ENCODE data around the gene PPME1. TPM values are rescaled to one million over a fixed set of nuclear protein-coding genes. Genes with fewer than 3 reads are reported as not detected.
"Not testable (repeated sequence)": the region's sequence is repeated elsewhere in the genome, so short reads cannot be mapped to it uniquely, and the experiment has no call there.

Gene PPME1, protein sequence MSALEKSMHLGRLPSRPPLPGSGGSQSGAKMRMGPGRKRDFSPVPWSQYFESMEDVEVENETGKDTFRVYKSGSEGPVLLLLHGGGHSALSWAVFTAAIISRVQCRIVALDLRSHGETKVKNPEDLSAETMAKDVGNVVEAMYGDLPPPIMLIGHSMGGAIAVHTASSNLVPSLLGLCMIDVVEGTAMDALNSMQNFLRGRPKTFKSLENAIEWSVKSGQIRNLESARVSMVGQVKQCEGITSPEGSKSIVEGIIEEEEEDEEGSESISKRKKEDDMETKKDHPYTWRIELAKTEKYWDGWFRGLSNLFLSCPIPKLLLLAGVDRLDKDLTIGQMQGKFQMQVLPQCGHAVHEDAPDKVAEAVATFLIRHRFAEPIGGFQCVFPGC
- polyA plus RNA-seq: 10 to 100 TPM; 13.3 to 21.7 (median 18.8) TPM

DNA sequence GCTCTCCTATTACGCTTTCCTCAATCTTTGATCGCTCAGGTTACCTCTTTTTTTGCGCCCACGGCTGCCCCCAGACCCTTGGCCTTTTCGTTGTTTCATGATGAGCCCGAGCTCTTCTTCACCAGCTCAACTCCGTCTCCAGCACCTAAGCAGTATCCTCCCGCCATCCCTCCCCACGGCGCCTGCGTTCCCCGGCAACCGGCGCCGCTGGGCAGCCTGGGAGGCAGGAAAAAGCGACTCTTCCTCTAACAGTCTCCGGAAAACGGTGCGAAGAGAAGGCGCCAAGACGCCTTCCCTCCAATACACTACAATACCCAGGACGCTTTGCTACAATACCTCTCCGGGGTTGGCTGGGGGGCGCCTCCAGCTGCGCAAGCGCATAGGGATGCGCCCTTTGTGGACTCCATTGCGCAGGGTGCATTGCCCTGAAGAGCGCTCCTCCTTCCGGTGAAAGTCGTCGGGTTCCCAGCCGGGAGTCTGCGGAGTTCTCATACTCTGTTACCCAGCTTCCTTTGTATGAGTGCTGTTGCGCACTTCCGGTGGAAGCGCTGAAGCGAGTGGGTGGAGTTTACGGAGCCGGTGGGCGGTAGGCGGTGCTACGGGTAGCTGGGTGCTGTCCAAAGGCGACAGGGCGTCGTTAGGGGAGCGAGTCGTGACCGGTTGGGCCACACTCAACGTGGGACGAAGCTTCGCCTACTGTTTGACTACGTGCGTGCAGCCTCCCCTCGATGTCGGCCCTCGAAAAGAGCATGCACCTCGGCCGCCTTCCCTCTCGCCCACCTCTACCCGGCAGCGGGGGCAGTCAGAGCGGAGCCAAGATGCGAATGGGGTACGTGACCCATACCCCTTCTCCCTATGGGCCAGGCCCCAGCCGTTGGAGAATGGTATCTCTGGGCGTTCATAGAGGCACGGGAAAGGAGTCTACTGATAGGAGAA, at the start of gene PPME1, which contains the start of gene C2CD3:
Gene PPME1 (plus strand): TSS at position 596 of the 936 bp plus-strand sequence. CDS start 133 bp downstream, at position 729.
Gene C2CD3 (minus strand): TSS at position 309 of the 936 bp plus-strand sequence. CDS start 210 bp downstream, at position 99.
- no peak within 1 kb of the TSS for H3K27ac ChIP-seq (ENCODE audit: low read depth, low read length)
- 0% methylated on average over 68 of the region's 68 CpGs for WGBS, 3 donors

DNA sequence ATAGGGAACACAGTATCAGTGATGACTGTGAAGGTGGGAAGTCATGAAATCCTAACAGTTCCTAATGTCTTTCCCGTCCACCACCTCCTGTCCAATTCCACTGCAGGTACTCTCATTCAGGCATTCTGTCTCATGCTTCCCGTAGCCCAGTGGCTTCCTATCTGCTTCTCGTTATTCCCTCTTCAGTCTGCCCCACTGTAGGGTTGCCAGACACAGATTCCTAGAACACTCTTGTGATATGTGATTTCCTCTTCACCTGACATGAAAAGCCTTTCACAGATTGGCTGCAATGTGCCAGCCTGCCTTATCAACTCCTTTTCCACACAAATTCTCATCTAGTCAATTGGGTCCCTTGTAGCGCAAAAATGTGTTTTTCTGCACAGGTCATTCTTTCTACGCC, 49.3 kb upstream of the PPME1 start:
- 94 to 95% (median 95%) methylated on average over 5 of the region's 5 CpGs for WGBS, 3 donors
- no peak overlapping the region for H3K27ac ChIP-seq (ENCODE audit: low read depth, low read length)

DNA sequence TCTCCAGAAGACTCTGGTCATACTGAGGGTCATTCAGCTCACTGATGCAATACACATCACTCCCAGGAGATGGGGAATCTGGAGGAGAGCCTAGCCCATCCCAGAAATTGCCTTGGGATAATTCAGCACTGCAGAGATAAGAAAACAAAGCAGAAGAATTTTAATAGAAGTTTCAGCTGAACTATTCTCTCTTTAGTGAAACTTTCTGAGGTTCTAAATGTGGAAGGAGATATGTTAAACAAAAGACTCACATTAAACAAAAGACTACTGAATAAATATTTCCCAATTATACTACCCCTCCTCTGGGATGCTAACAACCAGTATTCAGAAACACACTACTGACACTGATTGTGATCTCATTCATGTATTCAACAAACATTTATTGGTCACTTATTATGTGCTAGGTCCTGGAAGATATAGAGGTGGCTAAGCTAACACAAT, 48.1 kb upstream of the PPME1 start:
- H3K27ac ChIP-seq (ENCODE audit: low read depth, low read length): no peak overlapping the region

DNA sequence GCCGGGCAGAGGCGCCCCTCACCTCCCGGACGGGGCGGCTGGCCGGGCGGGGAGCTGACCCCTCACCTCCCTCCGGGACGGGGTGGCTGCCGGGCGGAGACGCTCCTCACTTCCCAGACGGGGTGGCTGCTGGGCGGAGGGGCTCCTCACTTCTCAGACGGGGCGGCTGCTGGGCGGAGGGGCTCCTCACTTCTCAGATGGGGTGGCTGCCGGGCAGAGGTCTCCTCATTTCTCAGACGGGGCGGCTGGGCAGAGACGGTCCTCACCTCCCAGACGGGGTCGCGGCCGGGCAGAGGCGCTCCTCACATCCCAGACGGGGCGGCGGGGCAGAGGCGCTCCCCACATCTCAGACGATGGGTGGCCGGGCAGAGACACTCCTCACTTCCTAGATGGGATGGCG, 42.0 kb upstream of the PPME1 start:
- 97 to 100% (median 98%) methylated on average over 11 to 25 of the region's 33 CpGs for WGBS, 3 donors
- not testable (repeated sequence) for H3K27ac ChIP-seq (ENCODE audit: low read depth, low read length)

DNA sequence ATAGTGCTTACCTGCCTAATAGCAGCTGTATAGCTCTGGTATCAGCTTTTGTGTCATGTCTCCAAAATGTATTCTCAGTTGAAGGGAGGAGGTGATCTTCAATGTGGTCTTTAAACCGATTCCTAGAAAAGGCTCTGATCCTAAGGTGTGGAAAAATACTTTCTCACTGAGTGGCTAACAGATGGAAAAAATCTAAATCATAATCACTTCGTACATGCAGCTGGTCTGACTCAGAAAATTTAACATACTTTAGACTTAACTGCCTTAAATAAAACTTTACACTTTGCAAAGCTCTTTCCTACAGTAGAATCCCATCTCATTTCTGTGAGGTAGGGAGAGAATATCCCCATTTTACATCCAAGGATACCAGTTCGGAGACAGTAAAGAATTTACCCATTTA, 38.3 kb upstream of the PPME1 start:
- no peak overlapping the region for H3K27ac ChIP-seq (ENCODE audit: low read depth, low read length)
- 94% methylated on average over 3 of the region's 3 CpGs for WGBS, 3 donors

DNA sequence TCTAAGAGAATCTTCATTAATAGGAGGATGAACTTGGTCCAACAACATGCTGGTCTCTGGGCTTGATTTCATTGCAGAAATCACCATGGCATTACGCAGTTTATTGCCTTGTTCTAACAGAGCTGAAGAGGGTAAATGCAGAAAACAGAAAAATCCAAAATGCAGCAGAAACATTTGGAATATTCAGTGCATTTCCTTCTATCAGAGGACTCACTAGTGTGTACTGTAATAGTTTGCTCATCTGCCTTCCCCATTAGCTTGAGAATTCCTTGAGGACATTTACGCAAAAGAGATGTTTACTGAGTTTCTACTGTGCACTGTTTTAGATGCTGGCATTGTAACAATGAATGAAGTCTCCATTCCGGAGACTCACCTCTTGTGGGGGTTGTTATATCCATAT, 37.7 kb upstream of the PPME1 start:
- WGBS, 3 donors: 95 to 97% (median 97%) methylated on average over 3 of the region's 3 CpGs

DNA sequence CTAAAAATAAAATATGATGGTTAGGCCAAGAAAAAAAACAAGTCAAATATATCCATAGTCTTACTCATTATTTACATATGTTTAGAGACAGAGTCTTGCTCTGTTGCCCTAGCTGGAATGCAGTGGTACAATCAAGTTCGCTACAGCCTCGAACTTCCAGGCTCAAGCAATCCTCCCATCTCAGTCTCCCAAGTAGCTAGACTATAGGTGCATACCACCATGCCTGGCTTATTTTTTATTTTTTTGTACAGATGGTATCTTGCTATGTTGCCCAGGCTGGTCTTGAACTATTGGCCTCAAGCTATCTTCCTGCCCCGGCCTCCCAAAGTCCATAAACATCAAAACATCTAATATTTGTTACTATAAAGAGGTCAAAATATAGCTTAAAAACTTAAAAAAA, 36.4 kb upstream of the PPME1 start:
- 96 to 99% (median 99%) methylated on average over 3 of the region's 3 CpGs for WGBS, 3 donors
- H3K27ac ChIP-seq (ENCODE audit: low read depth, low read length): no peak overlapping the region

More for the DNA sequence above, 37.7 kb upstream of the PPME1 start:
- H3K27ac ChIP-seq (ENCODE audit: low read depth, low read length): no peak overlapping the region

DNA sequence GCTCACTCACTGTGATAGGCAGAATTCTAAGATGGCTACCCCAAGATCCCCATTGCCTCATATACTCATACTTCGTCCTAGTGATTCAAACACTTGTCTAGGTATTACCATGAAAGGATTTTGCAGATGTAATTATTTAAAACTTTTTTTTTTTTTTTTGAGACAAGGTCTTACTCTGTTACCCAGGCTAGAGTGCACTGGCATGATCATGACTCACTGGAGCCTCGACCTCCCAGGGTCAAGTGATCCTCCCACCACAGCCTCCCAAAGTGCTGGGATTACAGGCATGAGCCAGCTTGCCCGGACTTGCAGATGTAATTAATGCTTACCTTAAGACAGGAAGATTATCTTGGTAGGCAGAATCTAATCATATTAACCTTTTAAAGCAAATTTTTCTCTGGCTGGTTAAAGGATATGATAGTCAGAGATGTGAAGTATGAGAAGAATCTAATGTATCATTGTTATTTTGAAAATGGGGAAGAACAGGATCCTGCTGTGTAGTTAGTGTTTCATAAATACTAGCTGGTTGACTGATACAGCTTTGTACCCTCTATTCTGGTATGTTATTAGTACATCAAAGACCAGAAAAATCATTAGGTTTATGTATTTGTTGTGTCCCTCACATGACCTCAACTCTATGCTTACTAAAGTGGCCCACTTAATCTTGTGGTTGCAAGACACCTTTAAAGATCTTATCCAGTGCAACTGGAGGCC, 35.8 kb upstream of the PPME1 start:
- H3K27ac ChIP-seq (ENCODE audit: low read depth, low read length): no peak overlapping the region
- 88 to 91% (median 90%) methylated on average over 3 of the region's 3 CpGs for WGBS, 3 donors

DNA sequence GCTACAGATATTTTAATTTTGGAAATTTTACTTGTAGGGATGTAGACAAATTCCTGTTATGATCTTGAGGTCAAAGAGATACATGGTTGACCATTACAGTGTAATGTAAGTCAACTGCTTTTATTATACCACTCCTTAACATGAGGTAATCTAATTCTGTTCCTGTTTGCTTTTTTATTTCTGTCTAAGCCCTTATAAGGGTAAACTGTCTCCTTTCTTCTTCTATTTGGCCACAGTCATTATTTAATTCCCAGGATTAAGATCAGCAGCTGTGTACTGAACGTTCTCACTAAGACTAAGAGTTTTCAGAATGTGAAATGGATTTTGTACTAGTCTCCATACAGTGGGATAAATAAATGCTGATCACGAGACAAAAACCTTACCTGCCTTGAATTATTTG, 33.1 kb upstream of the PPME1 start:
- H3K27ac ChIP-seq (ENCODE audit: low read depth, low read length): no peak overlapping the region
- WGBS, 3 donors: 74 to 84% (median 75%) methylated on average over 2 of the region's 2 CpGs

DNA sequence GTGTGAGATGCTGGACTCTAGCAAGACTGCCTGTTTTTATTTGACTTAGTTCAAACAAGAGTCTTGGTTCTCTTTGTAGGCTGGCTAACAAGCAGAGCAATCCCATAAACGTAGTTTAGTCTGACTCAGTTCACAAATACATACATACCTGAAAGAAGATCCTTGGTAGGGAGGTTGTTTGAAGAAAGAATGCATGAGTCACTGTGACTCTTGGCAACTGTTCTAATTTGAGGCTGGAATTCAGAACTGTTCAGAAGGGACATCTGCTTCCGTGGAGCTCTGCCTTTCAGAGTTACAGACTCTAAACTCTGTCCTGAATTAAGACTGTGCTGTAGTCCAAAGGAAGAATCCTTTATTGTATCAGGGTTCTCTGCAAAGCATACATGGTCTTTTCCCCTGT, 32.5 kb upstream of the PPME1 start:
- WGBS, 3 donors: 27 to 59% (median 44%) methylated on average over 2 of the region's 2 CpGs
- H3K27ac ChIP-seq (ENCODE audit: low read depth, low read length): no peak overlapping the region

DNA sequence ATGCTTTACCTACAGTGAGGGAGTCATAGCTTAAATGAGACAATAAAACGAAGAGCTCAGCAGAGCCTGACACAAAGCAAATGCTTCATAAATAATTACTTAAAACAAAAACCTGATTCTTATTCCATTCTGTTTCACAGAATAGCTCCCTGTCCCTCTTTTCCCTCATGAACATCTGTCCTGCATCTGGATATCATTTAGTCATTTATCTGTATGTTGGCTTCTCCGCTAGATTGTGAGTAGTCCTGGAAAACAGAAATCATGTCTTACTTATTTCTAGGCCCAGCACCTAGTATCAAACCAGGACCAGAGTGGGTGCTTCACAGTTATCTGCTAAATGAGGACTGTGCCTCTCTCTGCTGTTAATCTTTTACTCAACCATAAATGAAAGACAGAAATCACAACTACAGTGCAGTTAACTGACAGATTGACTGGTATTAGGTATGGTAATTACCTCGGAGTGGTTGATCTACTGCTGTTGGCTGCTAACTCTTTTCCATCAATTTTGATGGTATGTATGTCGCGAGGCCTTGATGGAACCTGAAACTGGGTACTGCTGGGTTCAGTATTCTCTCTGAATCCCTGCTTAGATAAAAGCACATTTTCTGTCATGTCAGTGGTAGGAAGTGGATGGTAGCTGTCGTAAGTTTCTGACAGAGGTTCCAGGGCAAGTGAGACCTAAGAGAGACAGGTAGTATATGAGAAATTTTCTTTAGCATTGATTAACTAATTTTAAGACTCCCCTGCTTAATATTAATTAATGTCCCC, 31.8 kb upstream of the PPME1 start:
- H3K27ac ChIP-seq (ENCODE audit: low read depth, low read length): no peak overlapping the region
- 90 to 93% (median 91%) methylated on average over 6 of the region's 6 CpGs for WGBS, 3 donors

DNA sequence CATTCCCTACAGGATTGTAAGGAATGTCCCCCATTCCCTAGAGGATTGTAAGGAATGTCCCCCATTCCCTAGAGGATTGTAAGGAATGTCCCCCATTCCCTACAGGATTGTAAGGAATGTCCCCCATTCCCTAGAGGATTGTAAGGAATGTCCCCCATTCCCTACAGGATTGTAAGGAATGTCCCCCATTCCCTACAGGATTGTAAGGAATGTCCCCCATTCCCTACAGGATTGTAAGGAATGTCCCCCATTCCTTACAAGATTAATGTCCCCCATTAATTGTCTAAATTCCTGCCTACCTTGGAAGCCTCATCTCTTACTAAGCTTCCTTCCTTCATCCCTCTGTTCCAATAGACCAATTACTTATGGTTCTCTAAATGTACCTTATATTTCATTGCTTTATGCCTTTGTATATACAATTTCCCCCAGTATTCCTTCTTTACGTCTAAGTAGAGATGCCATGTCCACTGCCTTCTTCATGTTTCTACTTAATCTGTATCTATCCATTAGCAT, 31.1 kb upstream of the PPME1 start:
- WGBS, 3 donors: 93 to 100% (median 97%) methylated on average over 1 of the region's 1 CpG
- not testable (repeated sequence) for H3K27ac ChIP-seq (ENCODE audit: low read depth, low read length)

DNA sequence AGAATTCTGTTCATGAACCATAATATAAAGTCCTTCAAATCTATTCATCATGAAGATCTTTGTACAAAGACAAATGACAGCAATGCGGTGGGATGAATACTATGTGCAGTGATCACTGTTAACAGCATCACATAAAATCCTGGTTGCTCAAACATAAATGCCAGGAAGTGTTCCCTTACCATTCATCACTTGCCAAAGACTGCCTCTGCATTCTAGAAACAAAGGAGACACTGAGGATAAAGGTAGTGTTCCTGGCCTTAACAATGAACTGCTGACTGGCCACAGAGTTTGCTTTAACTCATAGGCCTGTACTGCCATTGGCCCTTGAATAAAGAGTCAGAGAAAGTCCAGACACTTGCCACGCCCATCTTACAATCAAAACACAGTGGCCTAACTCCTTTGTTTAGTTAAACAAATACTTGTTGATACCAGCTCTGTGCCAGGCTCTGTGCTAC, 29.8 kb upstream of the PPME1 start:
- H3K27ac ChIP-seq (ENCODE audit: low read depth, low read length): no peak overlapping the region
- 84 to 91% (median 90%) methylated on average over 2 of the region's 2 CpGs for WGBS, 3 donors

DNA sequence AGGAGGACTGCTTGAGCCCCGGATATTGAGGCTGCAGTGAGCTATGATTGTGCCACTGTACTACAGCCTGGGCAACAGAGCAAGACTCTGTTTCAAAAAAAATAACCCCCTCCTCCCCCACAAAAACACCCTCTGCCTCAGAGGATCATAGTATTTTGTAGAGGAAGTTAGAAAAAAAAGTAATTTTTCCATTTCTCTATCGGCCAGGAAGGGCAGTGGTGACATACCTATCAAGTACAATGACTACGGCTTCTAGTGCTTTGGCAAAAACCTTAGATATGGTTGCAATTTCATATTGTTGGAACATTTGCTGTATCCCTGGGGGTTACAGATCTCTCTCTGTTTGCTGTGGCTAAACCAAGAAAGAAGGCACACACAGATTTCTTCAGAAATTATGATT, 29.2 kb upstream of the PPME1 start:
- no peak overlapping the region for H3K27ac ChIP-seq (ENCODE audit: low read depth, low read length)
- 61 to 66% (median 64%) methylated on average over 3 of the region's 3 CpGs for WGBS, 3 donors

DNA sequence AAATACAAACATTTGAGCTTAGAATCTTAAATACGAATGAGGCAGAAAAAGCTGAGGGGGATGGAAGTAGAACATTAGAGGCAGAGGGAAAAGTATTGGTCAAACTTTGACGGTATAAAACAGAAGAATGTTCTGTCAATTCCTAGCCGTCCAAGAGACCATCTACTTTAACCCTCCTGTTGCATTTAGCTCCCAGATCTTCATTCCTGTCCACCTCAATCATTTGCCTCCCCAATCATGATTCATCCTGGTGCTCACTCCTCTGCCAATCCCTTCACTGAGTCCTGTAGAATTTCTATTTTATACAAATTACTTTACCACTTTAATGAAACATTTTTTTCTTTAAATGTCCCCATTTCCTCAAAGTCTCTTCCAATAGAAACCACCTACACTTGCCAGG, 28.5 kb upstream of the PPME1 start:
- WGBS, 3 donors: 75 to 88% (median 81%) methylated on average over 3 of the region's 3 CpGs
- H3K27ac ChIP-seq (ENCODE audit: low read depth, low read length): no peak overlapping the region

DNA sequence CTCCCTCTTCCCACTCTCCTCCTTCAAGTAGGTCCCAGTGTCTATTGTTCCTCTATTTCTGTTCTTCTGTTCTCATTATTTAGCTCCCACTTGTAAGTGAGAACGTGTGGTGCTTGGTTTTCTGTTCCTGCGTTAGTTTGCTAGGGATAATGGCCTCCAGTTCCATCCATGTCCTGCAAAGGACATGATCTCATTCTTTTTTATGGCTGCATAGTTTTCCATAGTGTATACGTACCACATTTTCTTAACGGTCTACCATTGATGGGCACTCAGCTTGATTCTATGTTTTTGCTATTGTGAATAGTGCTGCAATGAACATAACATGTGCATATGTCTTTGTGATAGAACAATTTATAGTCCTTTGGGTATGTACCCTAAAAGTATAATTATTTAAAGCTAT, 26.5 kb upstream of the PPME1 start:
- WGBS, 3 donors: 97 to 99% (median 97%) methylated on average over 4 of the region's 4 CpGs
- no peak overlapping the region for H3K27ac ChIP-seq (ENCODE audit: low read depth, low read length)

DNA sequence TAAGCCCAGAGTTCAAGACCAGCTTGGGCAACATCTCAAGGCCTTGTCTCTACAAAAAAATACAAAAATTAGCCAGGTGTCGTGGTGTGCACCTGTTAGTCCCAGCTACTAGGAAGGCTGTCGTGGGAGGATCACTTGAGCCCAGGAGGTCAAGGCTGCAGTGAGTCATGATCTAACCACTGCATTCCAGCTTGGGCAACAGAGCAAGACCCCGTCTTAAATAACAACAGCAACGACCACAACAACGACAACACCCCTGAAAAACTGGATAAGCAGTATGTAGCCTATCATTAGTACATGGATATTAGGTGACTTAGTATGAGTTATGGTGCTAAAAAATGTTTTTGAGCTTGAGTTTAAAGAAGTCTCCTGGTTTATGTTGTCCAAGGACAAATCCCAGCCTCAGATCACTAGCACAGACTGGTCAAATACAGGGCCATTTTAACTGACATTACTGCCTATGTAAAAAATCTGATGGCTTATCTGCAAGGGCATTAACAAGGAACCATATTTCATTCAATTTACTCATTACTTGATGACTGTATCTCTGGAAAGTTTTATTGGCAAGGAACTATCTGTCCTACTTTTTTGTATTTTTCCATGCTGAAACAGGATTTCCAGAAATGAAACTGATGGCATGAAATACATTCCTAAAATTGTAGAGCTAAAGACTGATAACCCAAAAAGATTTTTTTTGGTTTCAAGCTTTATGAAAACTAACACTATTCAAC, 23.7 kb upstream of the PPME1 start:
- 92 to 96% (median 94%) methylated on average over 5 of the region's 5 CpGs for WGBS, 3 donors
- H3K27ac ChIP-seq (ENCODE audit: low read depth, low read length): no peak overlapping the region
